HepG2 (cell line): Measurements from ENCODE around the gene TJAP1. TPM values are rescaled to one million over a fixed set of nuclear protein-coding genes. Genes with fewer than 3 reads are reported as not detected.

Experiments used
- ATAC-seq: fragments of 200-7000 bp; cut with Tn5 transposase; 3 replicates; pipeline ENCODE4 v1.9.1; 2020; ENCODE audit warnings: mild to moderate bottlenecking, moderate library complexity
- BruUV-seq: library from RNA; stranded (reverse); fragments of 400-500 nt; replicated peaks from 2 replicates; lab custom pipeline; 2021; lab: Mats Ljungman, UMichigan
- CTCF ChIA-PET: fragments of 300-600 bp; formaldehyde crosslinking; extraction: SDS; loops from one replicate; lab custom pipeline; 2021; ENCODE audit warnings: low total read pairs, inconsistent platforms, low intra/inter-chr PET ratio; lab: Yijun Ruan, JAX
- POLR2A ChIA-PET: fragments of 350-600 bp; sonication (Branson Sonifier 250); formaldehyde crosslinking; loops from one replicate; lab custom pipeline; 2020; ENCODE audit warnings: antibody characterized with exemption, inconsistent platforms; lab: Yijun Ruan, JAX
- DNase-seq: peaks from one replicate; pipeline ENCODE4 v3.0.0-alpha.2; 2015; ENCODE audit warnings: low spot score
- FAIRE-seq: peaks from 3 replicates; lab custom pipeline; 2011; peaks lifted over from hg19 to GRCh38; lab: Jason Lieb, UNC
- H2AFZ ChIP-seq: one replicate; pipeline ENCODE4 v1.6.1; 2011; ENCODE audit warnings: low read length, inconsistent platforms
- H3K27ac ChIP-seq: fragments of 300-600 bp; 3 replicates; pipeline ENCODE4 v1.8.0; 2011; ENCODE audit warnings: mixed run types, mild to moderate bottlenecking, mixed read lengths, low read length, inconsistent platforms; ENCODE audit not compliant: insufficient read depth; ENCODE audit errors: extremely low read length
- H3K27me3 ChIP-seq, 2 experiments: fragments of 200-600 bp in 1 of 2; 2 replicates in 1 of 2; 3 replicates in 1 of 2; pipeline versions ENCODE4 v1.6.0 to v1.8.0; 2011; ENCODE audit warnings: low read length in 2 of 2, mild to moderate bottlenecking in 2 of 2, moderate library complexity in 2 of 2, inconsistent platforms in 1 of 2; ENCODE audit not compliant: insufficient read depth in 2 of 2, control insufficient read depth in 1 of 2
- H3K36me3 ChIP-seq, 2 experiments: fragments of 200-600 bp in 1 of 2; replicated peaks in 1 of 2; 2 replicates in 1 of 2; 3 replicates in 1 of 2; pipeline versions ENCODE4 v1.5.1 to v1.8.0; 2011; ENCODE audit warnings: low read length in 2 of 2, inconsistent platforms in 1 of 2; ENCODE audit not compliant: insufficient read depth in 2 of 2, control insufficient read depth in 1 of 2
- H3K4me1 ChIP-seq: 2 replicates; pipeline ENCODE4 v1.5.1; 2012; ENCODE audit warnings: low read length, inconsistent platforms; ENCODE audit not compliant: insufficient read depth
- H3K4me2 ChIP-seq: 2 replicates; pipeline ENCODE4 v1.6.0; 2011; ENCODE audit warnings: low read depth, low read length, inconsistent platforms
- H3K4me3 ChIP-seq, 3 experiments: fragments of 200-600 bp in 1 of 3; sonication (generic), shearing (Covaris generic) in 1 of 3; replicated peaks in 1 of 3; 2 replicates each; pipeline ENCODE4 v1.5.1; 2011 to 2016; ENCODE audit warnings: low read length in 3 of 3, inconsistent platforms in 2 of 3, low read depth in 2 of 3, mild to moderate bottlenecking in 2 of 3, control low read depth in 1 of 3, mixed read lengths in 1 of 3; ENCODE audit not compliant: insufficient read depth in 1 of 3
- H3K79me2 ChIP-seq: one replicate; pipeline ENCODE4 v1.6.1; 2011; ENCODE audit warnings: low read length, inconsistent platforms; ENCODE audit not compliant: insufficient read depth
- H3K9ac ChIP-seq: 2 replicates; pipeline ENCODE4 v1.6.0; 2011; ENCODE audit warnings: mild to moderate bottlenecking, low read depth, low read length, inconsistent platforms; ENCODE audit not compliant: insufficient read depth
- H3K9me3 ChIP-seq: 2 replicates; pipeline ENCODE4 v1.5.1; 2012; ENCODE audit warnings: mild to moderate bottlenecking, low read length
- H4K20me1 ChIP-seq: 2 replicates; pipeline ENCODE4 v1.6.0; 2011; ENCODE audit warnings: inconsistent platforms, mild to moderate bottlenecking, low read length, moderate library complexity; ENCODE audit not compliant: insufficient read depth
- ASH2L ChIP-seq: fragments of 300-600, 200-600 bp; sonication (generic); IDR thresholded peaks from 2 replicates; pipeline ENCODE4 v1.7.0; 2017; ENCODE audit warnings: low read depth, mild to moderate bottlenecking, moderate library complexity, mixed read lengths, low read length; ENCODE audit not compliant: insufficient read length
- EEA1 ChIP-seq: sonication (generic); formaldehyde crosslinking; IDR thresholded peaks from 2 replicates; pipeline ENCODE4 v1.5.1; 2020; ENCODE audit warnings: mild to moderate bottlenecking, missing genetic modification reagents, borderline replicate concordance
- FOXK2 ChIP-seq: fragments of 450-650 bp; IDR thresholded peaks from 2 replicates; pipeline ENCODE4 v1.6.1; 2016
- HDAC2 ChIP-seq: sonication (generic); formaldehyde crosslinking; IDR thresholded peaks from 2 replicates; pipeline ENCODE4 v1.4.0; 2020; ENCODE audit warnings: missing genetic modification reagents
- HMG20B ChIP-seq: conservative IDR thresholded peaks from 2 replicates; pipeline ENCODE4 v1.6.1; 2016; ENCODE audit warnings: missing genetic modification reagents, missing compliant biosample characterization
- KLF12 ChIP-seq: sonication (generic); formaldehyde crosslinking; IDR thresholded peaks from 2 replicates; pipeline ENCODE4 v1.4.0; 2020; ENCODE audit warnings: missing genetic modification reagents, borderline replicate concordance
- MEIS1 ChIP-seq: sonication (generic); formaldehyde crosslinking; IDR thresholded peaks from 2 replicates; pipeline ENCODE4 v1.9.0; 2021; ENCODE audit warnings: mild to moderate bottlenecking, missing genetic modification reagents, moderate library complexity, borderline replicate concordance
- MTF1 ChIP-seq: sonication (generic); formaldehyde crosslinking; IDR thresholded peaks from 2 replicates; pipeline ENCODE4 v1.5.0; 2020; ENCODE audit warnings: missing genetic modification reagents
- NCOA1 ChIP-seq: sonication (generic); formaldehyde crosslinking; IDR thresholded peaks from 2 replicates; pipeline ENCODE4 v1.9.0; 2021; ENCODE audit warnings: missing genetic modification reagents
- NKX3-1 ChIP-seq: sonication (generic); formaldehyde crosslinking; IDR thresholded peaks from 2 replicates; pipeline ENCODE4 v1.5.0; 2020; ENCODE audit warnings: missing genetic modification reagents
- RARA ChIP-seq: IDR thresholded peaks from 2 replicates; pipeline ENCODE4 v1.6.1; 2016; ENCODE audit warnings: missing genetic modification reagents, missing compliant biosample characterization
- RCOR2 ChIP-seq: IDR thresholded peaks from 2 replicates; pipeline ENCODE4 v1.6.1; 2016; ENCODE audit warnings: missing biosample characterization, missing genetic modification reagents
- SP1 ChIP-seq, 2 experiments: fragments of 450-650 bp in 1 of 2; sonication (generic) in 1 of 2; formaldehyde crosslinking in 1 of 2; IDR thresholded peaks; 2 replicates each; pipeline versions ENCODE4 v1.4.0 to v1.6.1; 2016 to 2020; ENCODE audit warnings: missing genetic modification reagents in 1 of 2
- STAG1 ChIP-seq: sonication (generic); formaldehyde crosslinking; IDR thresholded peaks from 2 replicates; pipeline ENCODE4 v1.4.0; 2020; ENCODE audit warnings: missing genetic modification reagents
- ZNF264 ChIP-seq: sonication (generic); formaldehyde crosslinking; IDR thresholded peaks from 2 replicates; pipeline ENCODE4 v1.4.0; 2020; ENCODE audit warnings: missing genetic modification reagents
- ZNF709 ChIP-seq: sonication (generic); formaldehyde crosslinking; IDR thresholded peaks from 2 replicates; pipeline ENCODE4 v1.5.0; 2020; ENCODE audit warnings: mild to moderate bottlenecking, missing genetic modification reagents
- ZNF883 ChIP-seq: sonication (generic); formaldehyde crosslinking; IDR thresholded peaks from 2 replicates; pipeline ENCODE4 v1.5.1; 2020; ENCODE audit warnings: mild to moderate bottlenecking, missing genetic modification reagents; ENCODE audit errors: not compliant biosample characterization
- WGBS: methylation state at CpG from one replicate; pipeline ENCODE4 v1.1.6; 2017; ENCODE audit warnings: low lambda C conversion rate; 5-methylcytosine and 5-hydroxymethylcytosine counted together
- in situ Hi-C: cut with HindIII; loops from 2 replicates; pipeline ENCODE4 v1.10.0; 2017; ENCODE audit warnings: low pct_unique_long_range_greater_than_20kb; ENCODE audit not compliant: extremely low pct_ligation_motif_present
- intact Hi-C: fragments of 100-400 bp; cut with micrococcal nuclease; formaldehyde crosslinking; loops from one replicate; pipeline ENCODE4 v1.10.0; 2022; ENCODE audit not compliant: unreplicated experiment
- polyA plus RNA-seq, 8 experiments: library from polyadenylated mRNA; depleted of rRNA in 3 of 8; stranded (reverse) in 7 of 8; unstranded in 1 of 8; fragments of >200 nt; fragmentation: Illumina TruSeq in 4 of 8; extraction: Trizol in 4 of 8; gene quantifications; 2 replicates each; pipeline versions ENCODE4 v1.2.1 to v1.2.3, GENCODE V29; 2011 to 2016; ENCODE audit warnings: low read depth in 4 of 8, missing spikeins in 1 of 8, mixed read lengths in 1 of 8; ENCODE audit not compliant: insufficient read depth in 1 of 8
- total RNA-seq, 5 experiments: library from RNA; depleted of rRNA; stranded (reverse); fragments of >200 nt; fragmentation: Illumina TruSeq; extraction: Trizol; gene quantifications; 2 replicates each; pipeline ENCODE4 v1.2.3, GENCODE V29; 2016; ENCODE audit warnings: low read depth in 1 of 5
- TF ChIP-seq, protein P1 (sequence below): IDR thresholded peaks from 2 replicates; pipeline ENCODE4 v1.6.1; 2016; ENCODE audit warnings: missing compliant biosample characterization, missing genetic modification reagents, borderline replicate concordance
- TF ChIP-seq, protein P2 (sequence below): IDR thresholded peaks from 2 replicates; pipeline ENCODE4 v1.6.1; 2016; ENCODE audit warnings: missing genetic modification reagents, missing compliant biosample characterization
- TF ChIP-seq, protein P3 (sequence below): sonication (generic); formaldehyde crosslinking; IDR thresholded peaks from 2 replicates; pipeline ENCODE4 v1.4.0; 2020; ENCODE audit warnings: missing genetic modification reagents, borderline replicate concordance

The TJAP1 gene
- total and polyA plus RNA-seq, 2 of the 13 experiments (the other 11 are each of a cell fraction or from before 2014, with no cell fraction given): 15.7 to 41.6 TPM

DNA sequence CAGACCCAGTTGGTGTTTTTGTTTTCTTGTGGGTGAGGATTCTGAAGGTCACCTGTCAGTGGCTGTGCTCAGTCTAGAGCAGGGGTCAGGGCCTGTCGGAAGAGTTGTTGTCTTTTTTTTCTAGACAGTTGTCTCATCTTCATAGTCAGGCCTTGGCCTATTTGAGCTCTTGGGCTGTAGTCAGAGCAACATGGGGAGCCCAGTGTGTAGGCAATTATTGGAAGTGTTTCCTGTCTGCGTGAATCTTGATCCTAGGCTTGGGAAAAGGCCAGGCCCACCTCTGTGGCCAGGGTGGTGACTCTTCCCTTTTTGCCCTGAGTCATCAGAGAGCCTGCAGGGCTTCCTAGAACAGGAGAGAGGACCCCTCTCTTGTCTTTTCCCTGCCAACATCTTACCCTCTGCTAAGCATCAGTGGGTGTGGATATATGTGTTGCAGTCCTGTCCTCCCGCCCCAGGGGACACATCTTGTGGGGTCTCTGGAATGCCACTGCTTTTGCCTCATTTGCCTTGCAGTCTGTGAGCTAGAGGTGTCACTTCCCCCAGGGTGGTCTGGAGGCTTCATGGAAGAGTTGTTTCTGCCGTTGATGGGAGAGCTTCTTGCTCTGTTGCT lies 11.4 kb downstream of the TJAP1 start:
- Histone ChIP-seq H3K4me1 (no peaks in the 10 kb centered on the region), H3K4me2 (no peak overlapping the region), H4K20me1 (no peaks in the 10 kb centered on the region), H3K36me3 (peaks cover 0 to 4% of the 10 kb centered on the region in 2 experiments; a peak in 2 of 5 replicates), H3K9me3 (no peaks in the 10 kb centered on the region), H3K79me2 (peaks cover 49% of the 10 kb centered on the region), H3K9ac (no peak overlapping the region; the same call in none of the 2 replicates), H2AFZ (no peak overlapping the region), H3K4me3 (no peak overlapping the region; a peak in 2 of 6 replicates), H3K27ac (no peak overlapping the region), H3K27me3 (no peaks in the 10 kb centered on the region)
- ATAC-seq (peak; percentile 49), DNase-seq (peak; percentile 53), FAIRE-seq (no peak)
- WGBS: 22% methylated on average over 4 of the region's 4 CpGs
- intact Hi-C loops: no loop called here
- in situ Hi-C loops: no loop called here
- BruUV-seq: no TSS peak
- POLR2A ChIA-PET: interaction anchor here (0.5 to 6.4 kb wide), 5 partner anchors 9 to 639 kb away, joined by 3 to 141 read pairs (median 16); partner anchors contain the start of genes DLK2, TJAP1 and TMEM63B
- CTCF ChIA-PET: no interaction called here
- TF ChIP-seq NCOA1: no peak
- TF ChIP-seq KLF12: 0 out of 2 replicates have a peak, but pooled peaks have one; percentile 59
- peak; percentile 65; the same call in 1 of the 2 replicates for TF ChIP-seq MEIS1 (CRISPR knock-in tag)
- TF ChIP-seq NKX3-1 (CRISPR knock-in tag): no peak
- peak; percentile 2 for TF ChIP-seq ASH2L
- TF ChIP-seq HMG20B: 0 out of 2 replicates have a peak, but pooled peaks have one; percentile 13
- peak; percentile 90 for TF ChIP-seq RARA (CRISPR knock-in tag)
- peak; percentile 54; the same call in 1 of the 2 replicates for TF ChIP-seq RCOR2 (CRISPR knock-in tag)
- TF ChIP-seq EEA1: no peak
- TF ChIP-seq, protein P1, sequence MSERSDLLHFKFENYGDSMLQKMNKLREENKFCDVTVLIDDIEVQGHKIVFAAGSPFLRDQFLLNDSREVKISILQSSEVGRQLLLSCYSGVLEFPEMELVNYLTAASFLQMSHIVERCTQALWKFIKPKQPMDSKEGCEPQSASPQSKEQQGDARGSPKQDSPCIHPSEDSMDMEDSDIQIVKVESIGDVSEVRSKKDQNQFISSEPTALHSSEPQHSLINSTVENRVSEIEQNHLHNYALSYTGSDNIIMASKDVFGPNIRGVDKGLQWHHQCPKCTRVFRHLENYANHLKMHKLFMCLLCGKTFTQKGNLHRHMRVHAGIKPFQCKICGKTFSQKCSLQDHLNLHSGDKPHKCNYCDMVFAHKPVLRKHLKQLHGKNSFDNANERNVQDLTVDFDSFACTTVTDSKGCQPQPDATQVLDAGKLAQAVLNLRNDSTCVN (CRISPR knock-in tag): peak; percentile 100
- TF ChIP-seq SP1 (IDR thresholded peaks at IDR 0.05): no peak
- TF ChIP-seq SP1 (CRISPR knock-in tag; IDR thresholded peaks at IDR 0.05): no peak; the same call in 1 of the 2 replicates
- TF ChIP-seq, protein P2, sequence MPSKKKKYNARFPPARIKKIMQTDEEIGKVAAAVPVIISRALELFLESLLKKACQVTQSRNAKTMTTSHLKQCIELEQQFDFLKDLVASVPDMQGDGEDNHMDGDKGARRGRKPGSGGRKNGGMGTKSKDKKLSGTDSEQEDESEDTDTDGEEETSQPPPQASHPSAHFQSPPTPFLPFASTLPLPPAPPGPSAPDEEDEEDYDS (CRISPR knock-in tag): peak; percentile 24; the same call in 1 of the 2 replicates
- TF ChIP-seq, protein P3, sequence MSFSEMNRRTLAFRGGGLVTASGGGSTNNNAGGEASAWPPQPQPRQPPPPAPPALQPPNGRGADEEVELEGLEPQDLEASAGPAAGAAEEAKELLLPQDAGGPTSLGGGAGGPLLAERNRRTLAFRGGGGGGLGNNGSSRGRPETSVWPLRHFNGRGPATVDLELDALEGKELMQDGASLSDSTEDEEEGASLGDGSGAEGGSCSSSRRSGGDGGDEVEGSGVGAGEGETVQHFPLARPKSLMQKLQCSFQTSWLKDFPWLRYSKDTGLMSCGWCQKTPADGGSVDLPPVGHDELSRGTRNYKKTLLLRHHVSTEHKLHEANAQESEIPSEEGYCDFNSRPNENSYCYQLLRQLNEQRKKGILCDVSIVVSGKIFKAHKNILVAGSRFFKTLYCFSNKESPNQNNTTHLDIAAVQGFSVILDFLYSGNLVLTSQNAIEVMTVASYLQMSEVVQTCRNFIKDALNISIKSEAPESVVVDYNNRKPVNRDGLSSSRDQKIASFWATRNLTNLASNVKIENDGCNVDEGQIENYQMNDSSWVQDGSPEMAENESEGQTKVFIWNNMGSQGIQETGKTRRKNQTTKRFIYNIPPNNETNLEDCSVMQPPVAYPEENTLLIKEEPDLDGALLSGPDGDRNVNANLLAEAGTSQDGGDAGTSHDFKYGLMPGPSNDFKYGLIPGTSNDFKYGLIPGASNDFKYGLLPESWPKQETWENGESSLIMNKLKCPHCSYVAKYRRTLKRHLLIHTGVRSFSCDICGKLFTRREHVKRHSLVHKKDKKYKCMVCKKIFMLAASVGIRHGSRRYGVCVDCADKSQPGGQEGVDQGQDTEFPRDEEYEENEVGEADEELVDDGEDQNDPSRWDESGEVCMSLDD (CRISPR knock-in tag): no peak
- TF ChIP-seq MTF1: no peak
- 0 out of 2 replicates have a peak, but pooled peaks have one; percentile 12 for TF ChIP-seq STAG1
- TF ChIP-seq HDAC2 (CRISPR knock-in tag): peak; percentile 86
- peak; percentile 27 for TF ChIP-seq ZNF883 (CRISPR knock-in tag)
- TF ChIP-seq ZNF264 (CRISPR knock-in tag): peak; percentile 69
- TF ChIP-seq FOXK2: peak; percentile 16; the same call in 1 of the 2 replicates
- 0 out of 2 replicates have a peak, but pooled peaks have one; percentile 48 for TF ChIP-seq ZNF709 (CRISPR knock-in tag)
